HG02798 (cell line): ENCODE results near the gene SESN3.
"Not testable (repeated sequence)": the region's sequence is repeated elsewhere in the genome, so short reads cannot be mapped to it uniquely, and the experiment has no call there.

Source experiments
- ATAC-seq: cut with Tn5 transposase; IDR thresholded peaks from one replicate; pipeline ENCODE4 v1.9.1; 2021; ENCODE audit warnings: mild to moderate bottlenecking; ENCODE audit not compliant: unreplicated experiment, poor library complexity

Gene SESN3

DNA sequence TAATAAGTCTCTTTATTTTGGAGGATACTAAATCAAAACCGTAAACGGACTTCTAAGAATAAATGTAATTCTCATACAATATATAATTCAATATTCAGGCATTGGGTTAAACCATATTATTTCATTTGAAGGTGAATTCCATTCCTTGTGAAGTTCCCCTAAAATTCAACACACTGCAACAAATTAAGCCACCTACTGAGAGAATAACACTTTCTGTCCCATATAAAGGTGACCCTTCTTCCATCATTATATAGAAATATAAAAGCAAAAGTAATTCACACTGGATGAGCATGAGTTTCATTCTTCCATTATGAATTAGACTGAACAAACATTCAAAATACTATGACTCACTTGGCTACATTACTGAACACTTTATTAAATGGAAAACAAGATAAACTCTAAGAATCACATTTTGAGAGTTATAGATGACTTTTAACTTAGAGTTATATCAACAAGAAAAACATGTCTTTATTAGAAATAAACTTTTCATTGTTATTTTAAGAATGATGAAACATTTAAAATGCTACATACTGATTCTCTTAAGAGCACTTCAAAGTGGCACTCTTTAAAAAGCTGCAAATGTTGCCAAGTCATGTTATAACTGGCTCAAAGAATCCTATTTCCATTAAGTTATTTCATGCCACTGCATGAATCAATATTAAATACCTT, 2.8 kb downstream of the SESN3 start:
- ATAC-seq: no peak

DNA sequence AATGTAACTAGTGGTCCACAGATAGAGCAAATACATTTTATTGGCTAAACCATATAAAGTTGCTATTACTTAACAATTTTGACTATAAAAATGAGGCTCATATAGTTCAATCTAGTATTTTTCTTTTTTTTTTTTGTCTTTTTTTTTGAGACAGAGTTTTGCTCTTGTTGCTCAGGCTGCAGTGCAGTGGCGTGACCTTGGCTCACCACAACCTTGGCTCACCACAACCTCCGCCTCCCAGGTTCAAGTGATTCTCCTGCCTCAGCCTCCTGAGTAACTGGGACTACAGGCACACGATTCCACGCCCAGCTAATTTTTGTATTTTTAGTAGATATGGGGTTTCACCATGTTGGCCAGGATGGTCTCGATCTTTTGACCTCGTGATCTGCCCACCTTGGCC, 3.9 kb downstream of the SESN3 start:
- ATAC-seq: not testable (repeated sequence)

DNA sequence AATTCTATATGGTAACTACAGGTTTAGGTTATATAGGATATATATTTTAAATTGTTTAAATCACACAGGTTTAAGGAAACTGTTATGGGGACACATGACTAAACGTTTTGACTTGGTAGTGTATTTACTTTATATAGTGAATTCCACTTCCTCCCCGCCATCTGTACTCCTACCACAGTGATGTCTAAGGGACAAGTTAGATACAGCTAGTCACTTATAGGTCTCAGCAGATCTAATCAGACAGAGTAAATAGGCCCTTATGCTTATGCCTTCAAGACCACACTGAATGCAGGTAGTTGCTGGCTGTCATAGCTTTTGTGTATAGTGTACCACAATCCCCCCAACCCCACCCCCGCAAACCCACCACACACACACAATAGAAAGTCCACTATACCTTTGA, 8.2 kb downstream of the SESN3 start:
- no peak for ATAC-seq

DNA sequence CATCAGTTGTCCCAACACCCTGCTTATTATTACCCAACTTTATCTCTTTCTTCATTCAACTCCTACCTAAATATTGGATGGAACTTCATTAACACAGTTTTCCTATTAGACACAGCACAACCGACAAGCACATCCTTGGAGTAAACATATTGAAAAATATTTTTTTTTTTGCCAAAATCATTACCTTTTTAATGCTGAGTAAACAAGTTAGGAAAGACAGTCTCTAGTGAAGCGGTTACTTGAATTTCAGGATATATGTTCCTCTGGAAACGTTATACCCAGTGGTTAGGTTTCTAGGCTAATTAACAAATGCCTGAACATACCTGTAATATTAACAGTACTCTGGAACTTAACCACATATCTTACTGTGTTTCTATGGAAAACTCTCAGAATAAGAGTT, 11.4 kb downstream of the SESN3 start:
- no peak for ATAC-seq

DNA sequence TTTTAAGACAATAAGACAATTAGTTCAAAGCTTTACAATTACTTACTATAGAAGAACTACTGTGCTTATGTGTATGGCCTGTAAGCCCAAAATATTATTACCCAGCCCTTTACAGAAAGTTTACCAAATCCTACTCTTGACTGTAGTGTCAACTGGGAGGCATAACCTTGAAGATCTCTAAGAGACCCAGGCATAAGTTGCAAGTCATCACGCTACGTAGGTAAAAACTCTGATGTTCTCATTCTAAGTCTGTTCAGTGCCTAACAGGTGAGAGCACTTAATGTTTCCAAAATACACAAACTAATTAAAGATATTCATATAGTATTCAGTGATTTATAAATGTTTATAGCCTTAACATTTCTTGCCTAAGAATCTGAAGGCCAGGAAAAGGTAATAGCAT, 12.9 kb downstream of the SESN3 start:
- ATAC-seq: no peak

DNA sequence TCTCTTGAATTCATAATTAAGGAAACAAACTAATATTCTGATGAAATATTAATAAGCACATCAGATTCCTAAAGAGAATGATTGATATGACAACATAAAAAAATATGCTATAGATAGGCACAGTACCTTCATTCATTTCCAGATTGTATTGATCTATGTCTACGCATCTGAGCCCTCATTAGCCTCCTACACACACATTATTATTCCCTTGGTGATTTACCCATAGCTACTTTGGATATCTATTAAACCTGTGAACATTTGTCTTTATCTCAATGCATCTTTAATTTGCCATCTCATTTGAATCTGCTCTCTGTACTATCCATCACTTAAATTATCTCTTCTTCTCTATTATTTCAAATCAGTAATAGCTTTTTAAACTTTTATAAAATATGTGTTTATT, 18.4 kb downstream of the SESN3 start:
- no peak for ATAC-seq

DNA sequence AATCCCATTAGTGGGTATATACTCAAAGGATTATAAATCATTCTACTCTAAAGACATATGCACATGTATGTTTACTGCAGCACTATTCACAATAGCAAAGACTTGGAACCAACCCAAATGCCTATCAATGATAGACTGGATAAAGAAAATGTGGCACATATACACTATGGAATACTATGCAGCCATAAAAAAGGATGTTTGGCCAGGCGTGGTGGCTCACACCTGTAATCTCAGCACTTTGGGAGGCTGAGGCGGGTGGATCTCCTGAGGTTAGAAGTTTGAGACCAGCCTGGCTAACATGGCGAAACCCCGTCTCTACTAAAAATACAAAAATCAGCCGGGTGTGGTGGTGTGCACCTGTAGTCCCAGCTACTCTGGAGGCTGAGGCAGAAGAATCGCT, 21.5 kb downstream of the SESN3 start:
- ATAC-seq: not testable (repeated sequence)

DNA sequence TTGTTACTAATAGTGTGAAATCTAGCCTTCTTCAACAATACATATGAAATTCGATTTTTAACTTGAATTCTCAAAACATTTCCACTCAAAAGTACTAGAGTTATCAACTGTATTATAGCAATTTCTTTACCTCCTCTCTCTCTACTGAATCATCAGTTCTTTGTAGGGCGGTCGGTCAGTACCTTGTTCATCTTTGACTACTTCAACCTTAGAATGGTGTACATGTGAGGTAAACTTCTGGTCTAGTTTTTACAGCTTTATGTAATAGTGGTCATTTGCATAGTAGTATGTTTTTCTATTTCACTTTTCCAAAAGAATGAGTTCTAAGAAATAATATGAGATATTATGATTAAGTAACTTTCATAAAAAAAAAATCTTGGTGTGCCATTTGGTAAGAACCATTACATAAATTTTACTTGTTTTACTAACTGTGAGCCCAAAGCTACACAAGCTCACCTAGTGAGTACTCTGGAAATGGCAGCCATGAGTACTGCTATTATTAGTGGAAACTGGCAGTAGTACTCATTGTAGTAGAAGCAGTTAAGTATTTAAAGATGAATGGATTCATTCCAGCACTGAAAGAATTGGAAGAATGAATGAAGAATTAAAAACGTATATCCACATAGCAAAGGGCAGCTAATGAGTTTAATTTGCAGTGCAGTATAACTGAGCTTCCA, 30.1 kb downstream of the SESN3 start:
- no peak for ATAC-seq

DNA sequence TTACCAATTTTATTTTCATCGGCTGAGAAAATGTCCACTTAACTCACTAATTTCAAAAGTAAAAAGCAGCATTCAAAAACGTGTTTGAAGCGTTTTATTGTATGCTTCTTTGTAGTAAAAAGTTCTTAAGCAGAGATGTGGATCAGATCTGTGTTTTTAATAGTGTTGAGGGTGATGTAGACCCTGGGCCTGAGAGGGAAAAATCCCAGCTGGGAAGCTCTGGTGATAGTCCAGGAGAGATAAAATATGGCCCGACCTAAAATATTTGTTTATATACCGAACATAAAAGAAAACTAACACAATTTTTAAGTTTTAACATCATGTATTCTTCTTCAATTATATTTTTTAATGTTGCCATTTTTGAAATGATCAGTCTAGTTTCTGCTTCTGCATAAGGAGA, 35.2 kb downstream of the SESN3 start:
- ATAC-seq: no peak

DNA sequence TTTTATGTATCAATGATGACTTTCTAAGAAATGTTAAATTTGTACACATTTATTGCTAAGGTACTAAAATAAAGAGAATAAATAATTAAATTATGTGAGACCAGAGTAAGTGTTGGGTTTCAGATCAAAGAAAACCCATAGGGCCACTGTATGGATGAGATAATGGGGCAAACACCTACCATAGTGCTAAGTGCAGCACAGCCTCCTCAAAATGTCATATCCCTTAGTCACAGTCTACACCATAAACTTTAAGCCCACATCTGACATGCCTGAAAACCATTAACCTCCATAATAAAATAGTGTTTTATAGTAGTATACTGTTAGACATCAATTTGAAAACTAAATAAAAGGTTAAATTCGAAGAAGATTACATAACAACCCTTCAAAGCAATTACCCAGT, 37.5 kb downstream of the SESN3 start:
- ATAC-seq: no peak

DNA sequence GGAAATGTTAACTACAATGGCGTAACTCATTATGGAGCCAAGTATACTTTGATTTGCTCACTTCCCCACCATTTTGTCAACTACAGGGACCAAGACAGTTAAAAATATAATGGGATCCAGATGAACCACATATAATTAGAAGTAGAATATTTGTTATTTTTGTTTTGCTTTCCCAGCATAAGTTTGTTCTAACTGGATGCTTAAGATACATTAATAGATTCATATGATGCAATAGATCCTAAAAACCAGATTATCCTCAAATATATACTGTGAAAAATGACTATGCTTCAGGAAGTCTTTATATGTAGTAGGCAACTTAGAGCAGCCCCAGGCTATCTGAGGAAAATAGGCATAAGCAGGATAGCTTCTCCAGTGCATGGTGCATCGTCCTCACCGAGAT, 38.3 kb downstream of the SESN3 start:
- ATAC-seq: no peak

DNA sequence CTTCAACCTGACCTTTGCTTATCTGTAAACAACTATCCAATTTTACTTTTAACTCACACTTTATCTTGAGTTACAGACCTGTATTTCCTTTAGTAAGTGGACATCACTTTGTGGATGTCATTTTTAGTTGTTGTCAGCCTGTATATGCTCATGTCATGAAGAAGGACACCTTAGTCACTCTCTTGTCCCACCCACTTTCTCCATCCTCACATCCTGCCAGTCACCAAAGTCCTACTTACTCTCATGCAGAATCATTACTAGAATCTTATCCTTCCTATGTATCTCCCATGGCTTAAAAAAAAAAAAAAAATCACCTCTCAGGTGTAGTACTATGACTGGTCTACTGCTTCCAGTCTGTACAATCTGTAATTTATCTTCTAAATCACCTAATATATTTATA, 43.3 kb downstream of the SESN3 start:
- no peak for ATAC-seq

DNA sequence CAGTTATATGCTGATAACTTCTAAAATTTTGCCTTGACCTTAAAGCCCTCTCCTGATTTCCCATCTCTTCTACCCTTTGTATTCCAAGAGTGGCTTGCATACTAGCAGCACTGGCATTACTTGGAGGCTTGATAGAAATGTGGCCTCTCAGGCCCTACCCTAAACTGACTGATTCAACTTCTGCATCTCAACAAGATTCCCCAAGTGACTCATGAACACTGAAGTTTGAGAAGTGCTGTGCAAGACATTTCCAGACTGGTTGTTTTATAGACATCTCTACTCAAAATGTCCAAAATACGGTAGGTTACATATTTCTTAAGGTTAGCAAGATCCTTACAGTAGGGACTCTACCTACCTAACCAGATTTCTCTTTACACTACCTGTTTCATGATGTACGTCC, 48.6 kb downstream of the SESN3 start:
- ATAC-seq: no peak

DNA sequence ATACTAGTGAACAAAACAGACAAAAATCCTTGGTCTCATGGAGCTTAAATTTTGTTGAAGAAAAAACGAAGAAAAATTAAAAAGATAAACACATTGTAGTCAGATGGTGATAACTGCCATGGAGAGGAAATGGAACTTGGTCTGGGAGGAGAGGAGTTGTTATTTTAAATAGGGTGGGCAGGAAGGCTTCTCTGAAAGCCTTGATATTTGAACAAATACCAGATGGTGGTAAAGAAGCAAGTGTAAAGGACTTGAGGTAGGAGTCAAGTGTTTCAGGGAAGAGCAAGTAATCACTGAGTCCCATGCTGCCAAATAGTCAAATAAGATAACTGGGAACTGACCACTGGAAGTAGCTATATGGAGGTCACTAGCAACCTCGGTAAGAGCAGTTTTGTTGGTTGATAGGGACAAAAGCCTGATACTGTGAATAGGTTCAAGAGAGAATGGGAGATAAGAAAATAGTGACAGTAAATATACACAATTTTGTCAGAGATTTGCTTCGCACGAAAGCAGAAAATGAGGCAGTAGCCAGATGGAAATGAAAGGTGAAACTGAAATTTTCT, 55.1 kb downstream of the SESN3 start:
- ATAC-seq: no peak

DNA sequence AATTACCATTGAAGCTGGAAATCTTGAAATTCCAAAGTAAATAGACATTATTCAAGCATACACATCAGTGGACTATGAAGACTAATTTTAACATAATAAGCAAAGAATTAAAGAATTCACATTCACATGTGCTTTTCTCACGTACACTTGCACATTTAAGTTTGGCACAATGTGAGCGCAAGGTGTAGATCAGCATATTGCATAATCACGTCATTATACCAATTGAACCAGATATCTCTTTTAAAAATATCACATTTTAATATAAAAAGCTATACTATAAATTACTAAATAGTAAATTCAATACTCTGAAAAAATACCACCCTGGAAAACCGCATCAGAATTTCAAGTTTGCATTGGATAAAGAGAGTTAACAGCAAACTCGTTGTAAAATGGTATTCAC, 60.7 kb downstream of the SESN3 start:
- ATAC-seq: no peak

DNA sequence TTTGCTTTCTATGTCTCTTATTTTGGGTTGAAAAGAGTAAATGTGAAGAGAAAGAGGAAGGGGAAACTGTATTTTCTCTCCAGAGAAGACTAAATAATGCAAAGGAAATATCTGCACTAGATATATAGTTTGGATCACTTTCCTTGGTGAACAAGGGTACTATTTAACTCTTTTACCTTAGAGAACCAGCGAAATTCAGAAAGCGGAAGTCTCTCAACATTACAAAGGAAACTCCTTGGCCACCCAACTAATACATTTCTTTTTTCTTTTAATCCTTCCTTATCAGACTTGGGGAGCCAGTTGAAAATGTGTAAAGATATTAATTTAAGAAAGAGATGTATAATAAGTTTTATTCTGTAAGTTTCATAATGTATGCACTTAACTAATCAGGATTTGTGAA, 64.2 kb downstream of the SESN3 start:
- ATAC-seq: no peak

DNA sequence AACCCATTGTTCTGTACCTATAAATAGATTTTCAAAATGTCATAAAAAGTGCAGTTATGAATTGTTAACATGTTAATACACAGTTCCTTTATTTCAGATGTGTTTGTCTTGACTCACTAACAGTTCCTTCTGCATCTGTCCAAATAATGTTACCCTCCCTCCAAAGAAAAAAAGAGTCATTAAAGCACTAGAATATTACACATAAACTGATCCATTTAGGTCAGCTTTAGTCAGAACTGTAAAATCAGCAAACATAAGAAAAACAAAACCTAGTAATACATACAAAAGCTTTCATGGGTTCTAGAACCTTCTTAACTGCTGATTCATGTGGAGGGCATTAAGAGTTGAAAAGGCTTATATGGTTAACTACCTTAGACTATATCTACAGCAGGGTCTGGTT, 65.4 kb downstream of the SESN3 start:
- ATAC-seq: no peak

DNA sequence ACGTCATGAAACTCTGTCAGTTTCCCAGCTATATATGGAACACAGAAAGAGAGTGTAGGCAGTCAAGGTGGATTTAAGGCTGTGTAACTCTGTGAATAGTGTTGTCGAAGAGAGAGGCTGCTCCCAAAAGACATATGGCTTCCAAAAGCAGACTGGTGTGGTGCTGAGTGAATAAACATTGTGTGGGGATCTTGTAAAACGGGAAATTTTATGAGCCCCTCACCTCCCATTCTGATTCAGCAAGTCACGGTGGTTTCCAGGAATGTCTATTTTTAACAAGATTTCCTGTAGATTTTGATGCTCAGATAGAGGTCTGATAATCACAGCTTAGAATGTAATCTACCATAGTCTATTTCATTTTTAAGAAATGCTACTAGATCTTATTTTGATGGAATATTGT, 67.9 kb downstream of the SESN3 start:
- no peak for ATAC-seq

DNA sequence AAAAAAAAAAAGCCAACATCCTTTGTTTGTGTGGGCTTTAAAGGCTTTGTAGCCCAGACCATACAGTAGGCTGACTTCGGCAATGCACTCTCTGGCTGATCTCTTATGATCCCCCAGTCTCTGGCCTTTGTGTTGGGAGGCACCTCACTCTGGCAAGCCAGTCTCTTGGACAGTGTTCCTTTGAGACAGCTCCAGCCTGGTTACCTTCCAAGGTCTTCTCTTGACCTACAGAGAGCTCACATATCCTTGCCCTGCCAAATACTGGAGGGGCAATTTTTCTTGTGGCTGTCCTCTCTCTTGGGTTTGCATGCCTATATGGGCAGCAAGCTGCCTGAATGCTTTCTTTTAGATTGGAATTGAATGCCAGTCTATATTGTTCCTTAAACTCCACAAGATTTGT, 69.8 kb downstream of the SESN3 start:
- no peak for ATAC-seq

DNA sequence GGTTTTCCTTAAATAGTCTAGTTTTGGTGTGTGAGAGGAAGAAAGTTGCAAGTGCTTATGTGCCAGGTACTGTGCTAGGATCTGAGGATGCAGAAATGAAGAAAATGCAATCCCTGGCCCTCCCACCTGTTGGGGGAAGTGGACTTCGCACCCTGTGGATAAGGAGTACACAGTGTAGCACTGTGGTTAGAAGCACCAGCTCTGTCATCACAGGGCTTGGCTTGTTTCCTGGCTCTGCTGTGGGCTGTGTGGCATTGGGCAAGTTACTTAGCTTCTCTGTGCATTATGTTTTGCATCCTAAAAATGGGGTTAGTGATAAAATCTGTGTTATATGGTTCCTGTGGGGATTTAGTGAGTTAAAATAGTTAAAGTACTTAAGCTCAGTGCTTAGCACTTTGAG, 73.2 kb downstream of the SESN3 start:
- ATAC-seq: no peak

DNA sequence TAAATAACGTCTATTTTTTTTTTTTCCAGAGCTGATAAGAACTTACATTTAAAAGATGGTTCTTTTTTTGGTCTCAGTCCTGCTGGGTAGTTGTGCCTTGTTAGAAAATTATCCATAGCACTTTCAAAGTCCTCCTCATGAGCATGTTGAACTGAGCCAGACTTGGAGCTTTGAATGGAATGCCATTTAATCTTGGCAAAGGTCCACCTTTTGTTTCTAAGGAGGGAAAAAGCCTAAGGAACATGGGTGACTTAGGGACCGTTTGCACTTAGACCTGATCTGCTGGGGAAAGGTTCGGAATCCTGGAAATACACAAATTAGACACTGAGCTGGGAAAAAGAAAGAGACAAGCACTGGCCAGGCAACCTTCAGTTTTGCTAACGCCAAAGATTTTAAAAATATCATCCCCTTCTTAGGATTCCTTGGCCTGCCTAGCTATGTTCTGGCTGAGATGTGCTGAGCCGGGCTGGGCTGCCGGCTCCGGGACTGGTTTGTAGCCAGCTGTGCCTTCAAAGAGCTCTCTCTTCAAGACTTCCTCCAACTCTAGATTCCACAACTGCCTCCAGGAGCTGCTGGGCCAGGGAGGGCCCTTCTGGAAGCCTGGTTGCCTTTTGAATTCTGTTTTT, 74.0 kb downstream of the SESN3 start:
- no peak for ATAC-seq
